ENCODE measurements around the gene GRIN3A.
A peak's percentile ranks its signal among the peaks of the same experiment; 100 is the strongest.
"Not testable (repeated sequence)": the region's sequence is repeated elsewhere in the genome, so short reads cannot be mapped to it uniquely, and the experiment has no call there.

The GRIN3A gene

DNA sequence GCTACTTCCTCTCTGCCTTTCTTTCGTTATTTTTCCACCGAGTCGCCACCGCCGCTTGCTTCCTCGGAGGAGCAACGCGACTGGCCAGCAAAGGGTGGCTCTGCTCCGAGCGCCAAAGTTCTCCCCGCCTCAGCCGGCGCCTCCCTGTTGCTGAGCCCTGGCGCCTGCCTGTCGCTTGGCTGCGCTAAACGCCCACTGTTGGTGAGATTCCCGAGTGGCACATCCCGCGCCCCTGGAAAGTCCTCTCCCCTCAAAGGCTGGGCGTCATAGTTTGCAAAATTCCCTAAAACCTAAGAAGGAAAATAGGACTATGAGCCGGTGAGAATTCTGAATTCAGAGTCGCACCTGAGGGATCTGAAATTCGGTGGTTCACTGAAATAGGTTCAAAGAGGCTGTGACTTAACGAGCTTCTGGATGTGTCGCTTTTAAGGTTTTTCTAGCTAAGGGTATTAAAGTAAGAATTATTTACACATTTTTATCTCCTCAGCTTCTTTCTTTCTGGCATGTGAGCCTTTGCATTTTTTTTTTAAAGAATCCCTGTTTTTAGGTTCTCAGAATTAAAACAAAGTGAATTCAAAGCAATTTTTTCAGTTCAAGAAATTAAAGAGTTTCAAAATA lies at the start of gene GRIN3A:
Gene GRIN3A, minus strand, starts transcription at position 82 of the 618 bp plus-strand sequence. CDS start 668 bp downstream, outside the sequence.
- DNase-seq = peak; percentile 70

DNA sequence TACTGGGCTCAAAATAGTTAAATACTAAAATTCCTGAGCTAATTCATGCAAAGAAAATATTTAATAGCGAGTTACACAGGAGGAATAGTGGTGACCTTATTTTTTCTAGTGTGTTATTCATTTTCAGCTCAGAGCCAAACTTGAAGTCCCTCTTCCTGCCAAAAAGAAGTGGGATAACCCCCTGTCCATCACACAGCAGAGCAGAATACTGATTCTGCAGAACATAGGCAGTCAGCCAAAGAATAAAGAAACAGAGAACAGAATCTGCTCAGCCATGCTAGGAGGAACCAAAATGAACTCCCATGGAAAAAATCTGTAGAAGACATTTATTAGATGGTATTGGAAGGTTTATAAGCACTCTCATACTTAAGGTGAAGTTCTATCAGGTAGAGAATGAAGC lies 49.4 kb upstream of the GRIN3A start:
- no peak for DNase-seq

DNA sequence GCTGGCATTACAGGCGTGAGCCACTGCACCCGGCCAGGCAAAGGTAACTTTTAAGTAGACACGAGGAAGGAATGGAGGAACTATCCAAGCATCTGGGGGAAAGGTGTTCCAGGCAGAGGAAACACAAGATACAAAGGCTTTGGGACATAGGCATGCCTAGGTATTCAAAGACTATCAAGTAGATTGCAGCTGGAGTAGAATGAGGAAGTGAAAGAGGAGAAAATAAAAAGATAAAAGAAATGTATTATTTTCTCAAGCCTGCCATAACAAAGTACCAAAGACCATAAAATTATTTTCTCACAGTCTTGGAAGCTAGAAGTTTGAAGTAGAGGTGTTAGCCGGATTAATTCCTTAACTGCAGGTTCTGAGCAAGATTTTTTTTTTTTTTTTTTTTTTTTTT lies 39.9 kb upstream of the GRIN3A start:
- DNase-seq = peak; percentile 5

DNA sequence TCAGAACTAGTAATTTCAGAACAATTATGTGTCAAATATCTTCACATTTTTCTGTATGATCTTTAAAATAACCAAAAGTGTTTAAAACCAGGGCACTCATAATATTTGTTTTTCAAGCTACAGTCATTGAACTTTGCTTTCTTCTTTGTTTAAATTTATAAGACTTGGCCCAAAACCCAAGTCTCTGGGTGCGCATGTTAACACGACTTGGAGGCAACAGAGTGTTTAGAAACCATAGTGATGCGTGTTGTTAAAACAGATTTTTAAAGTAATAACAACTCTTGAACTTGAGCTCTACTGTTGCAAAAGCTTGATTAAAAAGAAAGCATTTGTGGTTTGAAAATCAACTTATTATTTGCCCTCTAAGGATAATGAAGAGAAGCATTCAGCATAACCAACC lies 26.0 kb upstream of the GRIN3A start:
- no peak for DNase-seq

DNA sequence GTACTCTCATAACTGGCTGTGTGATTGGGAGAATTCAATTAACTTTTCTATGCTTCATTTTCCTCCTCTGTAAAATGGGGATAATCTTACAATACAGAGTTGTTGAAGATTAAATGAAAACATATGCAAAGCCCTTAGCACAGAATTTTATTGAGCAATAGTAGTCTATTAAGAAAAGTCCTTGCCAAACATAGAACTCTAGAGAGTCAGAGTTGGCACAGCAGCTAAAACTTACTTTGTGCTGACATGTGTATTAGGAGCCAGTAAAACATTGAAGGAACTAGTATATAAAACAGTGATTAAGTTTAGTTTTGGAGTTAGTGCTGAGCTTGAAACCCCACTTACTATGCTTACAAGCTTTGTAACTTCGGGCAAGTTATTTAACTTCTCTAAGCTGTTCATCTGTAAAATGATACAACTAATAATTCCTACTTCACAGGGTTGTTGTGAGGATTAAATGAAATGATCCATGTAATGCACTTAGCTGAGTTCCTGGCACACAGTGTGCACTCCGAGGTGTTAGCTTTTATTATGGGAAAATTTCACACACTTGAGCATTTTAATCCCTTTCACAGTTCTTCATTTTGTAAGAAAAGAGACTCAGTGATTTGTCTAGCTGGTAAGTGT lies 20.0 kb upstream of the GRIN3A start:
- DNase-seq = no peak

DNA sequence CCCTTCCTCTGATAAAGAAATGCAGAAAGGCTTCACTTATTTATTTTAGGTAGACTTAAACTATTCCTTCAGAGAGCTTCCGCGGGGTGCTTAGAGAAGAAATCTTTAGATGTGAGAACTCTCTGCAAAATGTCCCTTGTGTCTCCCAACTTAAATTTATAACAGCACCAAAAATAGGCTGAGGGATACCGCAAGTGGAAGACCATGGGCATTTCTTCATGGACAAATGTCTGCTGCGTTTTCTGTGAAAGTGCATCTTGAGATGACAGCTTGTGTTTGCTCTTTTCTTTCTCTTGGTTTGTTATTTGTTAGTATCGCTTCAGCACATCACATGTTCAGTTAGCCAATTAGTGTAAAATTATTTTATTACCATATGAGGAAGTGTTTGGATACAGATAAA lies 15.3 kb upstream of the GRIN3A start:
- DNase-seq = no peak

DNA sequence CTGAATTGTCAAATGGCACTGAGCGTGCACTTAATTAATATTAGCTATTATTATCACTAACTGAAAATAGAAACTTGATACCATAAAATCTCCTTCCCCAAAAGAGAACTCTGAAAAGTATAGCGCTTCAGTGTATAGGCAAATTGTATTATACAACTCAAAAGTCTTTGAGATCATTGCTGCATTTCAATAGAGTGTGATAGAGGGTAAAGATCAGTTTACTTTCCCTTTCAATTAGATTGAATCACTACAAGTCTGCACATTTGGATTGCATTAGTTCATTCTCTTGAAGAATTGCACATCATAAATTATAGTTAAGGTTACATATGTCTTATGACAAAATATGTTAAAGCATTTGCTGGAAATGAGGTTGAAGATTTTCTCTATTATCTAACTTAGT lies 13.4 kb upstream of the GRIN3A start:
- DNase-seq = no peak

DNA sequence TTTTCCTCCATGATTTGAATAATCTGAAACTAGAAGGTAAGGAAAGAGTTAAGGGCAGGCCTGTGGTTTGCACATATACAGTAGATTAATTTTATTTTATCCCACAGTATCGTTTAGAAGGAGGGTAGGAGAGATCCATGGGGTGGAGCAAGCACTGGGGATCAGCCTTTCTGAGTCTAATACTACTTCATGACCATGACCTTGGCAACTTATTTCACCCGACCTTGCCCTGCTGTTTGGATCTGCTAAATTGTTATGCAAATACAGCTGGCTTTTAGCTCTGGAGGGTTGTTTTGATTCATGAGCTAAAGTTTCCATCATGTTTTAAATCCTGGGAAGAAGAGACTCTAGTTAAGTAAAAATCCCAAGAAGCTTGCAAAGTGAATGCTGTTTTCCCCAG lies 864 bp upstream of the GRIN3A start:
- no peak for DNase-seq

DNA sequence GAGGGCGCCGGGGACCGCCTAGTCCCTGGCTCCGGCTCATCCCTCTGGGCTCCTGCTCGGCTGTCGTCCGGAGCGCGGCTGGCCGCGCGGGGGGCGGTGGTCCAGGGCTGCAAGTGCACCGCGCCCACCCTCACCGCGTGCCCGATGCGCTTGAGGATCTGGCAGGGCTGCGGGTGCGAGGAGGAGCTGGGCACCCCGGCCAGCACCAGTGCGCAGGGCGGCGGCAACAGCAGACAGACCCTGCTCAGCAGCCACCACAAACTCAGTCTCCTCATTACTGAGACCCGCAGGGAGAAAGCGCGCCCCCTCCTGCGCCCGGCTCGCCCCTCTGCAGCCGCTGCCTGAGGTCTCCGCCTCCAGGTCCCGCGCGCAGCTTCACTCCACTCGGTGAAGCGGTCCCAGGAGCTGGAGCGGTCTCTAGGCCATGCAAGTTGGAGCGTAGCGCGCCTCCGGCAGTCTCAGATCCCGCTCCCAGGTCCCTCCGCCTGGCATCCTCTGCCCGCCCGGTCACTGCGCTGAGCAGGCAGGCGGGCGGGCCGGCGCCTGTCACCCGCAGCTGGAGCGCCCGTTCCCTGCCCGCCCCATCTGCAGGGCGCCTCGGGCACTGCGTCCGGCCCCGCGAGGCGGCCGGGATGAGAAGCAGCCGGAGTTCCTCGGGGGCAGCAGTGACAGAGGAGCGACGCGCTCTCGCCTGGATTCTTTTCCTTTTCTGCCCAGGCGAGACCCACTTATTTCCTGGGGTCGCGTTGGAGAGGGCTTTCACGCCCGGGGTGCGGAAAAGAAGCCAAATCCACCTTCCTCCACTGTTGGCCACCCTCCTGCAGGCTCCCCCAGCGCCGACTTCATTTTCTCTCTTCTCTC lies 512 bp downstream of the GRIN3A start:
- DNase-seq = peak; percentile 51

DNA sequence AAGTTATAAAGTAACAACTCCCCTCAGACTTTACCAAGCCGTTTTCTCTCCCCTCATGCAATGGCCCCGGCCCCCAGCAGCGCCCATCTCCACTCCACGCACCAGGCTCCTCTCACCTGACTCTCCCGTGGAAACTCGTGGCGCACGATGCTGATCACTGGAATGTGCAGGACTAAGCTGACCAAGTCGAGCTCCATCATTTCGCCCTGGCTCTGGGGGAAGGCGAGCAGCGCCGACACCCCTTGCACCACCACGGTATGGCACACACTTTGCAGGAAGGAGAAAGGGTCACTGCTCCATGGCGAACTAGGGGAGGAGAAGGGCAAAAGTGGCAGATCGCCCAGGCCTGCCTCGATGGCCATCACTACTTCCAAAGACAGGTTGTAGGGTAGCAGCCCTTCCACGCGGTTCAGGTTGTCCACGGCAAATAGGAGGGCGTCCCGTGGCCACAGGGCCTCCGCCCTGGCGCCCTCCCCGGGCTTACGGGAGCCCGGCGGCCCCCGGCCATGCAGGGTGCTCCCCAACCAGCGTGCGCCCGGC lies 1.2 kb downstream of the GRIN3A start:
- no peak for DNase-seq

DNA sequence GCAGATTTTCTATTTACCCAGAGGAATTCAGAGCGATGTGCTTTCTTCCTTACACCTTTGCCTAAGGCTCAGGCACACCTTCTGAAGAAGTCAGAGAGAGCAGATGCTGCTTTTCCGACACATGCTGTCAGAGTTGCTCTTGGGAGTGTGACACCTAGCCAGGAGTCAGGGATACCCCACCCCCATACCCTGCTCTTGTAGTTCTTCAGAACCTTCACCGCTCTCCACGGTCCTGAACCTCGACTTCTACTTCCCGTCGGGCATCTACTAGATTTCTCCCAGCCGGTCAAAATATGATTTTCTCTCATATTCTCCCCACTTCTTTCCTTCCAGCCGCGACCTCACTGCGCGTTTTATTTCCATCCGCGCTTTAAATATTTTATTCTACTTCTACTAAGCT lies 1.7 kb downstream of the GRIN3A start:
- DNase-seq = peak; percentile 79

DNA sequence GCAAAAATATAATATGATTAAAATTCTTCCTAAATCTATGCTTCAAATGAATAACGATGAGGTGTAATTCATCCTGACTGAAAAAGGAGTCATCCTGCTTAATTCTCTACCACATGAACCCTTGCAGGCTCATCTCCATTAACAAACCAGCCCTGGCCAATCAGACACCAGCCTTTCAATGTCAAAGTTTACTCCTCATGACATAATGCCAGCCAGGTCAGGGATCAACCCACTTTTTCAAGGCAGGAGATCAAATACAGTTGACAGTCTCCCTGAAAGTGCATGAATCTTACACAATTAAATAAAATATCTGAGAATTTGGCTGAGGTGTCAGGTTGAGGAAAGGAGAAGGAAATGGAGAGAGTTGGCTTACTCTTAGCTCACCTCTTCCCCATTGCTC lies 7.0 kb downstream of the GRIN3A start:
- DNase-seq = no peak

DNA sequence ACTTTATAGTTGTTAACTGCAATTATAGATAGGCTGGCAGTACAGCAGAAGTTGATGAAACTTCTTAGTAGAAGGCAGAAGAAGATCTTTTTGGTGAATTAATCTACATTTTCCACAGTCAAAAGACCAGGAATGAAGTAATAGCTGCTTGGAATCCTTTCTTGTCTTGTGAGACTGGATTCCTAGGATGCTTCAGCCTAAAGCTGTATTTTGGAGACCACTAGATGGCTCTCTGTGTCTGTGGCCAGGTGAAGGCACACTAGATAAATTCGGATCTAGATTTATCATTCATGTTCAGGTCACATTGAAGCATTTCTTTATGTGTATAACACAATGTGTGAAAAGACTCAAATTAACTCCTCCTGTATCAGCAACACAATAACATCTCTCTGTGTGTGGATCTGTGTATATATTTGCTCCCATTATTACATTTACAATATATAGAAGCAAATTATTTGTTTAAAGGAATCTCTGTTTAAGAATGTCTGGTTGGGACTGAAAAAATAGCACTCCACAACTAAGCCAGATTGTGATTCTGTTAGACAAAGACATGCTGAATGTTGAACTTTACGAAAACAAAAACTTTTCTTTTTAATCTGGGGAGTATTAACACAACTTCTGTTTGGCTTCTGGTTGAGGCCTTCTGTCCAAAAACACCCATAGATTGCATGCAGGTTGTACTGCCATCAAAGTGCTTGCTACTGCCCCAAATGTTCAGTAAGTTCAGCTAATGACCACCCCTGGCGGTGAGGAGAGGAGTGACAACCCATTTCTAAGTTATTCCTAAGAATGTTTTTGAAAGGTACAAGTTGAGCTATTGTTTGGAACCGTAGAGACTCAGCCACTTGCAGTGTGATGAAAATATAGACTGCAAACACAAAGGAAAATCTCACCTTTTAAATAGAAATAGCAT lies 10.6 kb downstream of the GRIN3A start:
- DNase-seq = peak; percentile 68

DNA sequence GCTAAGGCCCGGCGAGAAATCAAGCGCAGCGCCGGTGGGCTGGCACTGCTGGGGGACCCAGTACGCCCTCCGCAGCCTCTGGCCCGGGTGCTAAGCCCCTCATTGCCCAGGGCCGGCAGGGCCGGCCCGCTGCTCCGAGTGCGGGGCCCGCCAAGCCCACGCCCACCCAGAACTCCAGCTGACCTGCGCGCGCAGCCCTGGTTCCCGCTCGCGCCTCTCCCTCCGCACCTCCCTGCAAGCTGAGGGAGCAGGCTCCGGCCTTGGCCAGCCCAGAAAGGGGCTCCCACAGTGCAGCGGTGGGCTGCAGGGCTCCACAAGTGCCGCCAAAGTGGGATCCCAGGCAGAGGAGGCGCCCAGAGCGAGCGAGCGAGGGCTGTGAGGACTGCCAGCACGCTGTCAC lies 14.2 kb downstream of the GRIN3A start:
- not testable (repeated sequence) for DNase-seq

DNA sequence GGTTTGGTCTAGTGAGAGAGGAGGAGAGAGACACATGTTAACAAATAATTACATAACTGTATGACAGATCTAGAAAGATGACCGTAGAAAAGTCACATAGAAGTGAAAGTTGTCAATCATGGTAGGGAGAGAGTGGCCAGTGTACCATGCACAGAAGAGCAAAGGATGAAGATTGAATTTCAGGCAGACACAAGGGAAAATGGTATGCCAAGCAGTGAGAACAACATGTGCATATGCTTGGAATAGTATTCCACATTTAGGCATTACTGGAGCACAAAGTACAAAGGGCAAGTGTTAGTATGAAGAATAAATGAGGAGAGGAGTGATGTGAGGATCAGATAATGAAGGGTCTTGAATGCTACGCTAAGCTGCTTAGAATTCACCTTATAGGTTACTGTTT lies 20.3 kb downstream of the GRIN3A start:
- no peak for DNase-seq

DNA sequence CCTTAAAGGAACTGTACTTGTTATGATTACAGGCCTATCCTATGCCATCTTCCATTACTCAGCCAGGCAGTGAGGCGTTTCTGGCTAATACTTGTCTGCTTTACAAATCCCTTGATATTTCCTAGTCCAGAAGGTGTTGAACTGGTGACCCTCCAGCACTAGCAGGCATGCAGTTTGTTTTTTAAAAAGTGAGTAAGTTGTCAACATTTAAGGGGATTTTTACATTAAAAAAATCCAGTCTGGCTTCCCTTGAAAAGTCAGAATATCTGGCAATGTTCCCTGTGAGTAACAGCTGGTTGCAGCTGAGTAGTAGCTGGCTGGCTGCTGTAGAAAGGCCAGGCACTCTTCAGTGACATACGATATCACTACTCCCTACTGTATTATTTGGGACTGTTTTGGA lies 21.8 kb downstream of the GRIN3A start:
- DNase-seq = no peak

DNA sequence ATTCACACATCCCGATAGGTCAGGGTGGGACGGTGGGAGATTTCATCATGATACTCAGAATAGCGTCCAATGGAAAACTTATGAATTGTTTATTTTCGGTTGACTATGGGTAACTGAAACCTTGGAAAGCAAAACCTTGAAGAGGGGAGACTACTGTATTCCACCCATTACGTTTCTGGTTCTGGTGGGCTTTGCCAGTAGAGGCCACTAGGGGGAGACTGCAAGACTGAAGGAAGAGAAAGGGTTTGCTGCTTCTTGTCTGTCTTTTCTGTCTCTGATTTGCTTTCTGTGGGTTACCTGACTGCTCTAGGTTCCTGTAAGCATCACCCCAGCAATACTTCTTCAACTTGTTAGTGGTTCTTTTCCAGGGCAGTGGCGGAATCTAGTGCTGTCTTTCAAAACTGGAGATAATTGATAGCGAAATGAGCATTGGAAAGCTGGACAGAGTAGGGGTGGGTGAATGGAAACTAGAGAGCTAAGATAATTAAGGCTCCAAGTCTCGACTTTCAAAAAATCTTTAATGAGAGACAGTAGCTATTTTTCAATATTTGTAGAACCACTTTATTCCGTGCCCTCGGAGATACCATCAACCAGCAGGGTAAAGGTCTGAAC lies 27.0 kb downstream of the GRIN3A start:
- DNase-seq = peak; percentile 68

DNA sequence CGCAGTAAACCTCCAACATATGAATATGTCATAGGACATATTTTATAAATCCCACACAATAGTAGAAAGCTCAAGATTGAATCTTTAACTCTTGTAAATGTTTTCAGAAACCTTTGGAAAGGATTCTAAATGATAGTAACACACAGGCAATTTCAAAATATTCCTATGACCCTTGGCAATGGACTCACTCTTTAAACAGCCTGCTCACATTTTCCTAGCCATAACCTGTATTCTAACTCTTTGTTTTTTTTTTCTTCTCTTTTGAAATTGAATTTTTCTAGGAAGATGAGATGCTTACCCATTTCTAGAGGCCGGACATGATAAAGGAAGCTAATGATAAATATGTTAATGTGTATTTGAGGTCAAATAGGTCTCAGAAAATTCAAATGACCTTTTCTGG lies 29.6 kb downstream of the GRIN3A start:
- DNase-seq = no peak

DNA sequence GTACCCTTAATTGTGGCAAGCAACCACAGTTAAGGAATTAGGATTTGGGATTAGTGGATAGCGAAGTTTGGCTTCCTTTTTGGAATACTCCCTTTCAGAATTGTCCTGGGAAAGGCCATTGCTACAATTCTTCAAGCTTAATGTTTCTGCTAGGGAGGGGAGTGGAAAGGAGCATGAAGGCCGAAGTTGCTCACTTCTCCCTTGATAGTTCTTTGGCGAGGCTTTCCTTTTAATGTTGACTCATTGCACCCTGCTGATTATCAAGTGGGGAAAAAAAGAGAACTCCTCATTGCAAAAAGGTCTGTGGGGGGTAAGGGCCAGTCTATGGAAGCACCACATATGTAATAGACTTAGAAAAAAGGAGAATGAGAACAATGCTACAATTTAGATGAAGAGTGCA lies 30.7 kb downstream of the GRIN3A start:
- peak; percentile 58 for DNase-seq

DNA sequence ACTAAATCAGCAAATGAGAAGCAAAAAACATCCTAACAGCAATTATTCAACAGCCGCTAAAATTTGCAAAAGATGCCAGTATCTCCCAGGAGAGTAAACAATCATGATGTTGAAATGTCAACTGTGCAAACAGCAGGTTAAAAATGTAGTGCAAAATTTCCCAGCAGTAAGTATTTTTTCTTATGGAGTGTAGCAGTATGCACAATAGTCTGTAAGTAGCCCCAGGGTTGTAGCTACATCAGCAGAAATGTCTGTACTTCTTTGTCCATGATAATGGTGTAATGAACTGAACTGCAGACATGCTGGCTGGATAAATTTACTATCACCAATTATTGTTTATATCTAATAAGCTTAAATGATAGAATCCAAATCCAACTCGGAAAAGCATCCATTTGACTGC lies 31.4 kb downstream of the GRIN3A start:
- no peak for DNase-seq

DNA sequence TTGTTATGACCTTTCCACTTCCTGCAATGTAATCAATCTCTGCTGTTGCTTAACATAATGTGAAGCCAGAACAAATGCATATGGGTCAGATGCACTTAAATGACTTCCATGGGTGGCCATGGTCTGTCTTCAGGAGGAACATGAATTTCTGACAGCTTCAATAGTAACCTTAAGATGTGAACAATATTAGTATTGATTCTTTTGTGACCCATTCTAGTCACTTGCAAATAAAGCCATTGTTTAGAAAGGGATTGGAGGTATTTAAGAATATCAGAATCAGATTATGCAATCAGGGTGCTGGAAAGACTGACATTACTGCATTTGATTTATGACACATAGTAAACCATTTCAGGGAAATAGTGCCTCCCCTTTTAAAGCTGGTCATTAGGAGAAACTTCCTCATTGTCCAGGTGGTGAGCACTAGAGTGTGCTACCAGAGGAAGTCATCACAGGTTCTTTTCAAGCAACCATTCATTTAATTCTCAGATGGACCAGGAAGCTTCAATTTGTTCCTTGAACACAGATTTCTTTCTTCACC lies 32.1 kb downstream of the GRIN3A start:
- peak; percentile 25 for DNase-seq

DNA sequence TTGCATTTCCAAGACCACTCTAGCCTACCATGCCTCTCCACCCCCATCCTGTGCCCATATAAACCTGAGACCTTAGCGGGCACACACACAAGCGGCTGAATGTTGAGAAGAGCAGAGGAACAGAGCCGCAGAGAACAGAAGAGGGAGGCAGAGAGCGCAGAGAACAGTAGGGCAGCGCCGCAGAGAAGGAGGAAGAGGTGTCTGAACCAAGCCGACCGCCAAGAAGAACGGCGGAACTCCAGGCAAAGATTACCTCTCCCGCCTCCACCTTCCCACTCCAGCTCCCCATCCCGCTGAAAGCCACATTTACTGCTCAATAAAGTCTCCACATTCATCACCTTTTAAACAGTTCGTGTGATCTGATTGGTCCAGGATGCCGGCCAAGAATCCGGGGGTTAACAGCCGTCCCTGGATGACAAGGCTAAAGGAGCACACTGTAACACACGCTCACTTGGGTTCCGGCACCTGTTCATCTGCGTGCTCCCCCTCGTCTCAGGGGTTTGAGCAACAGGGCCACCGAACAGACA lies 33.2 kb downstream of the GRIN3A start:
- peak; percentile 89 for DNase-seq
